GM13976 (cell line): ENCODE measurements around the gene PARP9.
"Not testable (repeated sequence)": the region's sequence is repeated elsewhere in the genome, so short reads cannot be mapped to it uniquely, and the experiment has no call there.

Experiments
- DNase-seq: peaks from one replicate; pipeline ENCODE4 v3.0.0; 2012; ENCODE audit warnings: low spot score
- in situ Hi-C: fragments of 300-500 bp; cut with MboI; formaldehyde crosslinking; loops from one replicate; pipeline ENCODE4 v1.12.0; 2022; ENCODE audit warnings: low sequenced_read_pairs, mixed read lengths, inconsistent platforms; ENCODE audit not compliant: unreplicated experiment
- TF ChIP-seq, protein P1 (sequence below): IDR thresholded peaks from 2 replicates; pipeline ENCODE4 v1.5.1; 2012; ENCODE audit warnings: borderline replicate concordance, mild to moderate bottlenecking; ENCODE audit not compliant: insufficient read depth; ENCODE audit errors: extremely low read depth, missing control alignments, control extremely low read depth

Gene PARP9

DNA sequence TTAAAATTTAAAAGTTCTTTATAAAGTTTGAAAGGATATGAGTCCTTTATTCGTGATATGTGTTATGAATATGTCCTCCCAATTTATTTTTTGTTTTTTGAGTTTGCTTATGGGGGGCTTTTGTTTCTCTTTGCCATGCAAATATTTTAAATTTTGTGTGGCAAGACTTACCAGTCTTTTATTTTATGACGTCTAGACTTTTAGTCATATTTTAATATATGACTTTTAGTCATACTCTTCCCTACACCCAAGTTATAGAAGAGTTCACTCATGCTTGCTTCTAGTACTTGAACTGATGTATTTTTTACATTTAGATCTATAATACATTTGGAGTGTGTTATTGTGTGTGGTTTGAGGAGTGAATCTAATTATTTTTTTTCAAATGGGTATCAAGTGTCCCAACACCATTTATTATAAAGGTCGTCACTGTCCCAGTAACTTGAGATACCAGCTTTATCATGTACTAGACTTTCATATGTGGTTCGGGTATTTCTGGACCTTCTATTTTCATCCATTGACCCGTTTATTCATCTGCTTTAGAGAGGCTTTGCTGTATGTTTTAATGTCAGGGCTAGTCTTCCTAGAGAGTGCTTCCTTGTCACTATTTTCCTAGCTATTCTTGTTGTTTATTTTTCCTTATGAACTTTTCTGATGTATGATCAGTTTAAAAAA is 14.1 kb upstream of the PARP9 start:
- in situ Hi-C loops: no loop called here

DNA sequence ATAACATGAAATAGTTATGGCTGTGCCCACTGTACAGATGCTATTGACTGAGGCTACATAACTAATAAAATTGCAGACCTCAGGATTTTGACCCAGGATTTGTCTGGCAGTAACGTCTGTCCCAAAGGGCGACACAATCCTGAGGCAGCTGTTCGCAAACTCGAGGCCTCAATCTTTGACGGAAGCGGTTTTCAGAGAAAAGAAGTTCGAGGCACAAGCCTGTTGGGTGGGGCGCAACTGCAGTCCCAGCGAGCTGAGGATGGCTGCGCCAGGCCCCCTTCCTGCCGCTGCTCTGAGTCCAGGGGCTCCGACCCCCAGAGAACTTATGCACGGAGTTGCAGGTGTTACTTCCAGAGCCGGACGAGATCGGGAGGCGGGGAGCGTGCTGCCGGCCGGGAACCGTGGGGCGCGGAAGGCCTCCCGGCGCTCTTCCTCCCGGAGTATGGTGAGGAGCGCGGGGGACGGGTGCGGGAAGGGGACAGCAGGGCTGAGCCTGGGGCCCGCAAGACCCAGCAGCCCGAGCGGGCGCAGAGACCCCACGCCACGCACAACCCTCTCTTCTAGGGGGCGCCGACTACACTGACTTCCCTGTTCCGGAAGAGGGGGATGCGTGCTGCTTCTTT is 13.4 kb upstream of the PARP9 start, which contains the start of gene PARP15:
PARP15 (plus strand) TSS at position 242 of the 623 bp plus-strand sequence; CDS start at position 260, 18 bp downstream.
- peak; percentile 51 for DNase-seq
- in situ Hi-C loops: no loop called here
- TF ChIP-seq, protein P1, sequence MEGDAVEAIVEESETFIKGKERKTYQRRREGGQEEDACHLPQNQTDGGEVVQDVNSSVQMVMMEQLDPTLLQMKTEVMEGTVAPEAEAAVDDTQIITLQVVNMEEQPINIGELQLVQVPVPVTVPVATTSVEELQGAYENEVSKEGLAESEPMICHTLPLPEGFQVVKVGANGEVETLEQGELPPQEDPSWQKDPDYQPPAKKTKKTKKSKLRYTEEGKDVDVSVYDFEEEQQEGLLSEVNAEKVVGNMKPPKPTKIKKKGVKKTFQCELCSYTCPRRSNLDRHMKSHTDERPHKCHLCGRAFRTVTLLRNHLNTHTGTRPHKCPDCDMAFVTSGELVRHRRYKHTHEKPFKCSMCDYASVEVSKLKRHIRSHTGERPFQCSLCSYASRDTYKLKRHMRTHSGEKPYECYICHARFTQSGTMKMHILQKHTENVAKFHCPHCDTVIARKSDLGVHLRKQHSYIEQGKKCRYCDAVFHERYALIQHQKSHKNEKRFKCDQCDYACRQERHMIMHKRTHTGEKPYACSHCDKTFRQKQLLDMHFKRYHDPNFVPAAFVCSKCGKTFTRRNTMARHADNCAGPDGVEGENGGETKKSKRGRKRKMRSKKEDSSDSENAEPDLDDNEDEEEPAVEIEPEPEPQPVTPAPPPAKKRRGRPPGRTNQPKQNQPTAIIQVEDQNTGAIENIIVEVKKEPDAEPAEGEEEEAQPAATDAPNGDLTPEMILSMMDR: no peak

More for the DNA sequence above, 14.1 kb upstream of the PARP9 start:
- TF ChIP-seq, protein P1: no peak
- DNase-seq: no peak

DNA sequence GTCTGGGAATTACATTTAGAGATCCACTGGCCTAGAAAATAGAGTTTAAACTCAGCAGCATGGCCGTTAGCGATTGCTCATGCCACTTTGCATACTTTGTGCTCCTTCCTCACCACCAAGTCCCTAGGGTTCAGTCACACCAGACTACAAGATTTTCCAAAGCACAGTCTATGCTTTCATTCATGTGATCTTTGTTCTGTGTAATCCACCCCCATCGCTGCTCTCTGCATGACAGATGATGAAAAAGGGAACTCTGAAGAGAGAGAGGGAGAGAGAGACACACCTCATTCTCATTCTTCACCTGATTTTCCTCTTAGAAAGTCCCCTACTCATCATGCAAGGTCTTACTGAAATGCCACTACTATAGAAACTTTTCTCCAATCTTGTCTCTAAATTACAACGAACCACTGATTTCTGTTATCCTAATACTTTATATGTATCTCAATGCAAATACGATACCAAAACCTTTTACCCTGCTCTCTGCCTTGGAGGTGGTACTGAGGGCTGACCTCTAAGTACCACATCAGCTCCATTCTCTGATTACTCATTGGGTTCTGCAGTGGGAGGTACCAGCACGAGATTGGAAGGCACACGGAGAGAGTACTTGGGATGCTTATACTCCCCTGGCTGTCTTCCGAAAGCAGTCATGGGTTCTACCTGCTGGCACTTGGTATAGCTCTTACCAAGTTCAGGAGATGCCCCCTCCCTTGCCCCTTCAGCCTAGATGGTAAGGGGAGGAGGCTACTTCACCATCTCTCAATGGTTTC is 12.3 kb upstream of the PARP9 start:
- DNase-seq: peak; percentile 79
- TF ChIP-seq, protein P1: no peak
- in situ Hi-C loops: no loop called here

DNA sequence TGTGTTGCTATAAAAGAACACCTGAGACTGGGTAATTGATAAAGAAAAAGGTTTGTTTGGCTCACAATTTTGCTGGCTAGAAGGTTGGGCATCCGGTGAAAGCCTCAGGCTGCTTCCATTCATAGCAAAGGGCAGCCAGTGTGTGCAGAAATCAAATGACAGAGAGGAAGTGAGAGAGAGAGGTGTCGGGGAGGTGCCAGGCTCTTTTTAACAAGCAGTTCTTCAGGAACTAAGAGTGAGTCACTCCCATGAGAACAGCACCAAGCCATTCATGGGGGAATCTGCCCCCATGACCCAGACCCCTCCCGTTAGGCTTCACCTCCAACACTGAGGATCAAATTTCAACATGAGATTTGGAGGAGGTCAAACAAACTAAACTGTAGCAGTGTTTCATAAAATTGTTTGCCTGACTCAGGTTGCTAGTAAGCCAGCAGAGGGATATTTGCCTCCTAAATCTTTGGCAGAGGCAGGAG is 8.9 kb upstream of the PARP9 start:
- DNase-seq: peak; percentile 44
- TF ChIP-seq, protein P1: no peak
- in situ Hi-C loops: no loop called here

DNA sequence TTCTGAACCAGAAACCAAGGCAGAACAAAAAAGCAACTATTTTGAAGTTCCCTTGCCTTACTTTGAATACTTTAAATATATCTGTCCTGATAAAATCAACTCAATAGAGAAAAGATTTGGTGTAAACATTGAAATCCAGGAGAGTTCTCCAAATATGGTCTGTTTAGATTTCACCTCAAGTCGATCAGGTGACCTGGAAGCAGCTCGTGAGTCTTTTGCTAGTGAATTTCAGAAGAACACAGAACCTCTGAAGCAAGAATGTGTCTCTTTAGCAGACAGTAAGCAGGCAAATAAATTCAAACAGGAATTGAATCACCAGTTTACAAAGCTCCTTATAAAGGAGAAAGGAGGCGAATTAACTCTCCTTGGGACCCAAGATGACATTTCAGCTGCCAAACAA is 4.7 kb upstream of the PARP9 start:
- in situ Hi-C loops: no loop called here
- TF ChIP-seq, protein P1: no peak
- no peak for DNase-seq

- in situ Hi-C loops, DNase-seq: not testable (repeated sequence)
These were observed 4.0 kb upstream of the PARP9 start for GRCh38 chr3:122568131-122568530.

- in situ Hi-C loops: no loop called here
- TF ChIP-seq, protein P1: no peak
- peak; percentile 29 for DNase-seq
These were observed 429 bp downstream of the PARP9 start for GRCh38 chr3:122563717-122564025.
